Measurements from ENCODE around the gene RENBP.
A peak's percentile ranks its signal among the peaks of the same experiment; 100 is the strongest.

DNA sequence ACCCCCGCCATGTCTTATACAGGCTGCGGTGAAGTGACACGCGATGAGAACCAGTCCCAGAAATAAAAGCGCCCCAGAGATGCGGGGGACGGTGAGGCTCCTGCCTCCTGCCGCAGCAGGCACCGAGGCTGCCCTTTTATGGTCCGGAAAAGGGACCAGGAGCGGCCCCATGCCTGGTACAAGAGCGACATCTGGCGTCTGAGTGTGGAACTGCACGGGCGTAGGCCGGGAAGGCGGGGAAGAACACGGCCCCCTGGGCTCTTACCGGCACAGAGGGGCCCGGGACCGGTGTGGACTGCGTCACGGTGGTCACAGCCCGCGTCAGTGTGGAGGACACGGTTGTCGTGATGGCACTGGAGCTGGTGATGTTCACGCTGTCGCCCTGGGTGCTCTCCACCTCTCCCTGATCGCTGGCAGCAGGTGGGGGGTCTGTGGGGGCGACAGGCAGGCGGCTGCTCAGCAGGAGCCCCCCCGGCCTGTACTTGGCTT, 8.9 kb upstream of the RENBP start:
- TF ChIP-seq, protein P1, sequence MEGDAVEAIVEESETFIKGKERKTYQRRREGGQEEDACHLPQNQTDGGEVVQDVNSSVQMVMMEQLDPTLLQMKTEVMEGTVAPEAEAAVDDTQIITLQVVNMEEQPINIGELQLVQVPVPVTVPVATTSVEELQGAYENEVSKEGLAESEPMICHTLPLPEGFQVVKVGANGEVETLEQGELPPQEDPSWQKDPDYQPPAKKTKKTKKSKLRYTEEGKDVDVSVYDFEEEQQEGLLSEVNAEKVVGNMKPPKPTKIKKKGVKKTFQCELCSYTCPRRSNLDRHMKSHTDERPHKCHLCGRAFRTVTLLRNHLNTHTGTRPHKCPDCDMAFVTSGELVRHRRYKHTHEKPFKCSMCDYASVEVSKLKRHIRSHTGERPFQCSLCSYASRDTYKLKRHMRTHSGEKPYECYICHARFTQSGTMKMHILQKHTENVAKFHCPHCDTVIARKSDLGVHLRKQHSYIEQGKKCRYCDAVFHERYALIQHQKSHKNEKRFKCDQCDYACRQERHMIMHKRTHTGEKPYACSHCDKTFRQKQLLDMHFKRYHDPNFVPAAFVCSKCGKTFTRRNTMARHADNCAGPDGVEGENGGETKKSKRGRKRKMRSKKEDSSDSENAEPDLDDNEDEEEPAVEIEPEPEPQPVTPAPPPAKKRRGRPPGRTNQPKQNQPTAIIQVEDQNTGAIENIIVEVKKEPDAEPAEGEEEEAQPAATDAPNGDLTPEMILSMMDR (IDR thresholded peaks at IDR 0.05; ENCODE audit: low read depth, low read length, missing input control): peak; percentile 93
- TF ChIP-seq EGR1 (IDR thresholded peaks at IDR 0.05; ENCODE audit: low read depth in 2 of 2): no peak
- TF ChIP-seq RAD21 (IDR thresholded peaks at IDR 0.05): peak; percentile 78 to 94
- no peak for TF ChIP-seq GABPA (IDR thresholded peaks at IDR 0.05 in 1 of 2, conservative IDR thresholded peaks at IDR 0.05 in 1 of 2)
- TF ChIP-seq, protein P2, sequence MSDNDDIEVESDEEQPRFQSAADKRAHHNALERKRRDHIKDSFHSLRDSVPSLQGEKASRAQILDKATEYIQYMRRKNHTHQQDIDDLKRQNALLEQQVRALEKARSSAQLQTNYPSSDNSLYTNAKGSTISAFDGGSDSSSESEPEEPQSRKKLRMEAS (IDR thresholded peaks at IDR 0.05): no peak
- TF ChIP-seq, protein P3, sequence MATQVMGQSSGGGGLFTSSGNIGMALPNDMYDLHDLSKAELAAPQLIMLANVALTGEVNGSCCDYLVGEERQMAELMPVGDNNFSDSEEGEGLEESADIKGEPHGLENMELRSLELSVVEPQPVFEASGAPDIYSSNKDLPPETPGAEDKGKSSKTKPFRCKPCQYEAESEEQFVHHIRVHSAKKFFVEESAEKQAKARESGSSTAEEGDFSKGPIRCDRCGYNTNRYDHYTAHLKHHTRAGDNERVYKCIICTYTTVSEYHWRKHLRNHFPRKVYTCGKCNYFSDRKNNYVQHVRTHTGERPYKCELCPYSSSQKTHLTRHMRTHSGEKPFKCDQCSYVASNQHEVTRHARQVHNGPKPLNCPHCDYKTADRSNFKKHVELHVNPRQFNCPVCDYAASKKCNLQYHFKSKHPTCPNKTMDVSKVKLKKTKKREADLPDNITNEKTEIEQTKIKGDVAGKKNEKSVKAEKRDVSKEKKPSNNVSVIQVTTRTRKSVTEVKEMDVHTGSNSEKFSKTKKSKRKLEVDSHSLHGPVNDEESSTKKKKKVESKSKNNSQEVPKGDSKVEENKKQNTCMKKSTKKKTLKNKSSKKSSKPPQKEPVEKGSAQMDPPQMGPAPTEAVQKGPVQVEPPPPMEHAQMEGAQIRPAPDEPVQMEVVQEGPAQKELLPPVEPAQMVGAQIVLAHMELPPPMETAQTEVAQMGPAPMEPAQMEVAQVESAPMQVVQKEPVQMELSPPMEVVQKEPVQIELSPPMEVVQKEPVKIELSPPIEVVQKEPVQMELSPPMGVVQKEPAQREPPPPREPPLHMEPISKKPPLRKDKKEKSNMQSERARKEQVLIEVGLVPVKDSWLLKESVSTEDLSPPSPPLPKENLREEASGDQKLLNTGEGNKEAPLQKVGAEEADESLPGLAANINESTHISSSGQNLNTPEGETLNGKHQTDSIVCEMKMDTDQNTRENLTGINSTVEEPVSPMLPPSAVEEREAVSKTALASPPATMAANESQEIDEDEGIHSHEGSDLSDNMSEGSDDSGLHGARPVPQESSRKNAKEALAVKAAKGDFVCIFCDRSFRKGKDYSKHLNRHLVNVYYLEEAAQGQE (IDR thresholded peaks at IDR 0.05): no peak
- no peak for TF ChIP-seq TAF1 (conservative IDR thresholded peaks at IDR 0.05)
- TF ChIP-seq, protein P4, sequence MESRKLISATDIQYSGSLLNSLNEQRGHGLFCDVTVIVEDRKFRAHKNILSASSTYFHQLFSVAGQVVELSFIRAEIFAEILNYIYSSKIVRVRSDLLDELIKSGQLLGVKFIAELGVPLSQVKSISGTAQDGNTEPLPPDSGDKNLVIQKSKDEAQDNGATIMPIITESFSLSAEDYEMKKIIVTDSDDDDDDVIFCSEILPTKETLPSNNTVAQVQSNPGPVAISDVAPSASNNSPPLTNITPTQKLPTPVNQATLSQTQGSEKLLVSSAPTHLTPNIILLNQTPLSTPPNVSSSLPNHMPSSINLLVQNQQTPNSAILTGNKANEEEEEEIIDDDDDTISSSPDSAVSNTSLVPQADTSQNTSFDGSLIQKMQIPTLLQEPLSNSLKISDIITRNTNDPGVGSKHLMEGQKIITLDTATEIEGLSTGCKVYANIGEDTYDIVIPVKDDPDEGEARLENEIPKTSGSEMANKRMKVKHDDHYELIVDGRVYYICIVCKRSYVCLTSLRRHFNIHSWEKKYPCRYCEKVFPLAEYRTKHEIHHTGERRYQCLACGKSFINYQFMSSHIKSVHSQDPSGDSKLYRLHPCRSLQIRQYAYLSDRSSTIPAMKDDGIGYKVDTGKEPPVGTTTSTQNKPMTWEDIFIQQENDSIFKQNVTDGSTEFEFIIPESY (IDR thresholded peaks at IDR 0.05): no peak
- no peak for TF ChIP-seq YY1 (IDR thresholded peaks at IDR 0.05)
- TF ChIP-seq, protein P5, sequence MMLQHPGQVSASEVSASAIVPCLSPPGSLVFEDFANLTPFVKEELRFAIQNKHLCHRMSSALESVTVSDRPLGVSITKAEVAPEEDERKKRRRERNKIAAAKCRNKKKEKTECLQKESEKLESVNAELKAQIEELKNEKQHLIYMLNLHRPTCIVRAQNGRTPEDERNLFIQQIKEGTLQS (IDR thresholded peaks at IDR 0.05): no peak
- no peak for TF ChIP-seq JUND (IDR thresholded peaks at IDR 0.05)
- no peak for TF ChIP-seq SP1 (IDR thresholded peaks at IDR 0.05)
- no peak for TF ChIP-seq FOXA1 (IDR thresholded peaks at IDR 0.05)

Measured in liver (tissue), 3 donors.